ENCODE measurements around the gene ZDHHC12. TPM values are rescaled to one million over a fixed set of nuclear protein-coding genes. Genes with fewer than 3 reads are reported as not detected.

ZDHHC12 gene
- total RNA-seq, 4 donors from 2014 or later: 35.6 to 190 (median 123) TPM

DNA sequence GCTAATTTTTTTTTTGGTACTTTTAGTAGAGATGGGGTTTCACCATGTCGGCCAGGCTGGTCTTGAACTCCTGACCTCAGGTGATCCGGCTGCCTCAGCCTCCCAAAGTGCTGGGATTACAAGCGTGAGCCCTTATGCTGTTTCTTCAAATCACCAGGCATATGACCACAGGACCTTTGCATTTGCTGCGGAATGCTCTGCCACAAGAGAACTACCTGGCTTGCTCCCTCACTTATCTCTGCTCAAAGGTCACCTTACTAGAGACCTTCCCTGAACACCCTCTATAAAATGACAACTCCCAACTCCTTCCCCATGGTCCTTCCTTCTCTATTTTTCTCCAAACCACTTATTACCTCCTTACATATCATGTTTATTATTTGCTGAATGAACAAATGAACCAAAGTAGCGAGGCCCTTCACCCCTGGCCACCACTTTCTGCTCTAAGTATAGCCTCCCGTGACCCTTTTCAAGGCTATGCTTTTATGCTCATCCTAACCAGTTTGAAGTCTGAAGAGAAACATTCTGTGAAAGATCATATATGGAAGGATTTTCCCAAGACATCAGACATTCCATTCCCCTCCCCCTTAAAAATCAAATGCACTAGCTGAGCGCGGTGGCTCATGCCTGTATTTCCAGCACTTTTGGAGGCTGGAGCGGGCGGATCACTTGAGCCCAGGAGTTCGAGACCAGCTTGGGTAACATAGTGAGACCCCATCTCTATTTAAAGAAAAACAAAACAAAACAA, 46.5 kb upstream of the ZDHHC12 start:
- peak overlapping the region in 3 of 4 donors; percentile 76 to 84 (median 84) for H3K4me3 ChIP-seq
- H3K9me3 ChIP-seq: no peaks in the 10 kb centered on the region
- no peaks in the 10 kb centered on the region for H3K36me3 ChIP-seq
- in situ Hi-C loops (cut with MboI; ENCODE audit: low pct_ligation_motif_present in 1 of 4, low pct_unique_long_range_greater_than_20kb in 1 of 4, low sequenced_read_pairs in 3 of 4): no loop called here
- DNase-seq: no peak
- 64 to 78% methylated on average over 7 to 11 of the region's 11 CpGs for WGBS, 2 donors (ENCODE audit: low coverage in 1 of 2)
- peaks cover 9 to 21% (median 14%) of the 10 kb centered on the region in 4 donors for H3K4me1 ChIP-seq
- no peak for TF ChIP-seq POLR2AphosphoS5 (IDR thresholded peaks at IDR 0.05)
- no peak for TF ChIP-seq EP300 (IDR thresholded peaks at IDR 0.05; ENCODE audit: low read depth)
- TF ChIP-seq, protein P1, sequence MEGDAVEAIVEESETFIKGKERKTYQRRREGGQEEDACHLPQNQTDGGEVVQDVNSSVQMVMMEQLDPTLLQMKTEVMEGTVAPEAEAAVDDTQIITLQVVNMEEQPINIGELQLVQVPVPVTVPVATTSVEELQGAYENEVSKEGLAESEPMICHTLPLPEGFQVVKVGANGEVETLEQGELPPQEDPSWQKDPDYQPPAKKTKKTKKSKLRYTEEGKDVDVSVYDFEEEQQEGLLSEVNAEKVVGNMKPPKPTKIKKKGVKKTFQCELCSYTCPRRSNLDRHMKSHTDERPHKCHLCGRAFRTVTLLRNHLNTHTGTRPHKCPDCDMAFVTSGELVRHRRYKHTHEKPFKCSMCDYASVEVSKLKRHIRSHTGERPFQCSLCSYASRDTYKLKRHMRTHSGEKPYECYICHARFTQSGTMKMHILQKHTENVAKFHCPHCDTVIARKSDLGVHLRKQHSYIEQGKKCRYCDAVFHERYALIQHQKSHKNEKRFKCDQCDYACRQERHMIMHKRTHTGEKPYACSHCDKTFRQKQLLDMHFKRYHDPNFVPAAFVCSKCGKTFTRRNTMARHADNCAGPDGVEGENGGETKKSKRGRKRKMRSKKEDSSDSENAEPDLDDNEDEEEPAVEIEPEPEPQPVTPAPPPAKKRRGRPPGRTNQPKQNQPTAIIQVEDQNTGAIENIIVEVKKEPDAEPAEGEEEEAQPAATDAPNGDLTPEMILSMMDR (IDR thresholded peaks at IDR 0.05): no peak
- TF ChIP-seq POLR2A (IDR thresholded peaks at IDR 0.05): no peak
- peak overlapping the region; percentile 91 to 96 (median 94) for H3K27ac ChIP-seq
- no peaks in the 10 kb centered on the region for H3K27me3 ChIP-seq
- intact Hi-C loops (cut with DNase I; ENCODE audit: low total_unique reads): no loop called here

DNA sequence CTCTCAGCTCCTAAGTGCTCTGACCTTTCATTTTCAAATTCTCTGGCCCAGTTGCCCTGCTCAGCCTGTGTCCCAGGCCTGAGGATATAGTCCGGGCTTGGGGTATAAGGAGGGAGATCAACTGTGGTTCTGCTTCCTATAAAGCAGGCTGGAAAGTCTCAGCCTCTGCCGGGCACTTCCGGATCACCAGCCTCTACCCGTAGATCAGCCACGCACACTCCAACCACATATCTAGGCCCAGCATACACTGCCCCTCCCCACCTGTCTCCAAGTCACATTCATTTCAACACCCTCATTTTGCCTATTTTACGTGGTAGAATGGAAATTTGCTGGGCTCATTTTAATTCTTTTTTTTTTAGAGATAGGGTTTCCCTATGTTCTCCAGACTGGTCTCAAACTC, 44.7 kb upstream of the ZDHHC12 start:
- in situ Hi-C loops (cut with MboI; ENCODE audit: low pct_ligation_motif_present in 1 of 4, low pct_unique_long_range_greater_than_20kb in 1 of 4, low sequenced_read_pairs in 3 of 4) (no loop called here), intact Hi-C loops (cut with DNase I; ENCODE audit: low total_unique reads) (no loop called here)
- no peak for DNase-seq

DNA sequence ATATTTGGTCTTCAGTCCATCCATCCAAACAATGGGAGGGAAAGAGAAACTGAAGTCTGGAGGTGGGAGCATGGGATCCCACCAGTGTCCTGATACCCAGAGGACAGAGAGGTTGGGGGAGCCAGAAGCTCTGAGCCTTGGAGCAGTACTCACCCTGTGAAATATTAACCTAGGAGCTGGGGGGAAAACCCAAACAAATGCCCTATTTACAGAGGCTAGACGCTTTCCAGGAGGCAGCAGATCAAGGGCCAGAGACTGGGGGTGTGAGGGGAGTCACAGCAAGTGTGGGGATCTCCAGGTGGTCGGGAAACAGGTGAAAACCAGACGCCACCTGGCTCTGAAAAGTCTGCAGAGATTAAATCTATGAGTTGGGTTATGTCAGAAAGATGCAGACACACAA, 41.6 kb upstream of the ZDHHC12 start:
- Histone ChIP-seq H3K36me3 (no peaks in the 10 kb centered on the region), H3K4me3 (no peak overlapping the region), H3K4me1 (peaks cover 6 to 14% (median 9%) of the 10 kb centered on the region in 4 donors), H3K27ac (no peak overlapping the region), H3K9me3 (no peaks in the 10 kb centered on the region), H3K27me3 (no peaks in the 10 kb centered on the region)
- intact Hi-C loops (cut with DNase I; ENCODE audit: low total_unique reads) (no loop called here), in situ Hi-C loops (cut with MboI; ENCODE audit: low pct_ligation_motif_present in 1 of 4, low pct_unique_long_range_greater_than_20kb in 1 of 4, low sequenced_read_pairs in 3 of 4) (no loop called here)
- TF ChIP-seq POLR2AphosphoS5 (IDR thresholded peaks at IDR 0.05) (no peak), EP300 (IDR thresholded peaks at IDR 0.05; ENCODE audit: low read depth) (no peak), POLR2A (IDR thresholded peaks at IDR 0.05) (no peak)
- TF ChIP-seq, protein P1 (IDR thresholded peaks at IDR 0.05): no peak
- DNase-seq: no peak
- 54 to 69% methylated on average over 3 of the region's 3 CpGs for WGBS, 2 donors (ENCODE audit: low coverage in 1 of 2)

More for the DNA sequence above, 44.7 kb upstream of the ZDHHC12 start:
- no peaks in the 10 kb centered on the region for H3K9me3 ChIP-seq
- WGBS, 2 donors (ENCODE audit: low coverage in 1 of 2): 87% methylated on average over 6 of the region's 6 CpGs; no CpG with 5 or more reads in 1 of the 2 donors
- no peaks in the 10 kb centered on the region for H3K36me3 ChIP-seq
- H3K27me3 ChIP-seq: no peaks in the 10 kb centered on the region
- no peak overlapping the region for H3K27ac ChIP-seq
- TF ChIP-seq POLR2A (IDR thresholded peaks at IDR 0.05) (no peak), POLR2AphosphoS5 (IDR thresholded peaks at IDR 0.05) (no peak), EP300 (IDR thresholded peaks at IDR 0.05; ENCODE audit: low read depth) (no peak)
- TF ChIP-seq, protein P1 (IDR thresholded peaks at IDR 0.05): no peak
- peaks cover 9 to 21% (median 14%) of the 10 kb centered on the region in 4 donors for H3K4me1 ChIP-seq
- H3K4me3 ChIP-seq: no peak overlapping the region

DNA sequence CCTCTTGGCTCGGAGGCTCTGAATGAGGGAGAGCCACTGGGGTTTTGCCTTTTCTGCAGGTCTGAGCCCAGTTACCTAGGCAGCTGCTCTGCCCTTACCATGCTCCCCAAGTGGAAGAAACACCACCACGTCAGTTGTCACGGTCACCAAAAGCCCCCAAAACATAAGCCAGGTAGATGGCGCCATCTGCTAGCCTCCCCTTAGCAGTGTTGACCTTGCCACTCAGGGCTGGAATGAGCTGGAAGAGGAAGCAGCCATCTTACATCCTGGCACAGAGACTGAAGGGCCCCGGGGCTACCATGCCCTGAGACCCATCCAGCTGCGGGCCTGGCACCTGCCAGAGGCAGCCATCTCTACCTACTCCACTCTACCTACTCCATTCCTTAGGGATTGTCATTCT, 40.4 kb upstream of the ZDHHC12 start:
- Histone ChIP-seq H3K4me3 (no peak overlapping the region), H3K27me3 (no peaks in the 10 kb centered on the region), H3K9me3 (no peaks in the 10 kb centered on the region), H3K36me3 (no peaks in the 10 kb centered on the region), H3K4me1 (peaks cover 0 to 7% (median 0%) of the 10 kb centered on the region in 4 donors), H3K27ac (no peak overlapping the region)
- WGBS, 2 donors (ENCODE audit: low coverage in 1 of 2): 96% methylated on average over 6 of the region's 6 CpGs; no CpG with 5 or more reads in 1 of the 2 donors
- TF ChIP-seq, protein P1 (IDR thresholded peaks at IDR 0.05): no peak
- TF ChIP-seq EP300 (IDR thresholded peaks at IDR 0.05; ENCODE audit: low read depth) (no peak), POLR2AphosphoS5 (IDR thresholded peaks at IDR 0.05) (no peak), POLR2A (IDR thresholded peaks at IDR 0.05) (no peak)
- in situ Hi-C loops (cut with MboI; ENCODE audit: low pct_ligation_motif_present in 1 of 4, low pct_unique_long_range_greater_than_20kb in 1 of 4, low sequenced_read_pairs in 3 of 4) (no loop called here), intact Hi-C loops (cut with DNase I; ENCODE audit: low total_unique reads) (no loop called here)
- no peak for DNase-seq
